Measurements from ENCODE around the gene A2M.

A2M gene

DNA sequence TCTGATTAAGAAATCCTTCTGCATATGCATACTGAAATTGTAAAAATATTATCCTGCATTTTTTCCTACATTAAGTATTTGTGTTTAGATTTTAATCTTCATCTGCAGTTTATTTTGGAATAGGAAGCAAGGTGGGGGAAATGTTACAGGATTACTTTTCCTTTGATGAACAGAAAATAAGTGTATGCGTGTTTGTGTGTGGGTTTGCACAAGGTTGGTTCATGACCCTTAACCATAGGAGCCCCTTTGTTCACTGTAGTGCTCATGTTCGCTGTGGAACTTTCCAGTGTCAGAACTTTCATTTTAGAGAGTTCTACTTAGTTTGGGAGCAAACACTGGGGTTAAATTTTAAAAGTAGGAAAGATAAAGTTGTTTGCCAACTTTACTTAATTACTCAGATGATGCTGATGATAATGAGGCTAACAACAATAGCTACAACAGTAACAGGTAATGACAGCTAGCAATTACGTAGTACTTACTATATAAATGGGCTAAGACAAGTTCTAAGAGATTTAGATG, 6.4 kb upstream of the A2M start:
- no peak for DNase-seq

DNA sequence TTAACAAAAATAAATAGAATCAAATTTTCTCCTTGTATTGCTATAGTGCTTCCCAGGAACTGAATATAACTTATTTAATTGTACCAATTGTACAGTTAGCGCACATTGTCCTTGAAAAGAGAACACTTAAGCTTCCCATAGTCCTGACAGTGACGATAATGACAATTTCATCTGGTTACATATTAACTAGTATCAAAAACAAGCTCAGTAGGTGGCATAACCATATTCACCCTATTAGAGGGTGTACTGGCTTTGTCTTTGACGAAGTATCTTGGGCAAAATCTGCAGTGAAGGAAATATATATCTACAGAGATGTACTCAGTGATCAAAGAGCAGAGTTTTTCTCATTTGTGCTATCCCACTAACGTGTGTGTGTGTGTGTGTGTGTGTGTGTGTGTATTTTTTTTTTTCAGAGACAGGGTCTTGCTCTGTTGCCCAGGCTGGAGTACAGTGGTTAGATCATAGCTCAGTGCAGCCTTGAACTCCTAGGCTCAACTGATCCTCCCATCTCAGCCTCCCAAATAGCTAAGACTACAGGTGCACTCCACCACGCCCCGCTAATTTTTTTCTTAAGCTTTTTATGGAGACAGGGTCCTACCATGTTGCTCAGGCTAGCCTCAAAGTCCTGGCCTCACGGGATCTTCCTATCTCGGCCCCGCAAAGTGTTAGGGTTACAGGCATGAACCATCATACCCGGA, 4.9 kb upstream of the A2M start:
- no peak for DNase-seq

DNA sequence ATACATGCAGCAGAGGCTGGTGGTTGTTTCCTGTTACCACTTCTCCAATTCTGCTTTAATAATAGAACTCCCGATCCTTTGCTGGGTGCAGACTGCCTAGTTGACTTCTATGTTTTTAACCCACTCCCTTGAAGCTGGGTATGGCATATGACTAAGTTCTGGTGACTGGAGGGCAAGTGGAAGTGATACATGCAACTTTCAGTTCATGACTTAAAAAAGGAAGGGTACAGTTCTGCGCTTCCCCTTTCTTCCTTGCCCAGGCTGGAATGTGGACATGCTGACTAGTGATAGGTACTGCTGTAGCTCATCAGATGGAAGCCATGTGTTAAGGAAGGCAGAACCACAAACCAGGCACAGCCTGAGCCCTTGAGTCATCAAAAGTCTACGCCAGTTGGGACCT, 2.4 kb upstream of the A2M start:
- DNase-seq, result peak in 13 of 58 donors; percentile 2 to 59 (median 32)

DNA sequence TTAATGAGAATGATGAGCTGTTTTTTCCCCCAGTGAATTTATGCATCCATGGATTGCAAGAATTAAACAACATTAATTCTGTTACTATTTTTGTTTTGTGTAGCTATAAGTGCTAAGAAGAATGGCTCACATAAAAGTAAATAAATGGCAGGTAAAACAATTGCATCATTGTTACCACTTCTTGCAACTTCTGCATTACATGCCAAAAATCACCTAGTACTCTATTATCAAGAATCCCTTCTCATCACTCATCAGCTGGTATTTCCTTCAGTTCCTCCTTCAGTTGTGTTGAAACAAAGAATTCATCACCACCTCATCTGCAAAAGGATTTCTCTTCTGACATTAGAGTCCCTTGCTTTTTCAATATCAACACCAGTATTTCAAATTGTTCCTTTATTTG, 773 bp downstream of the A2M start:
- DNase-seq, result no peak

DNA sequence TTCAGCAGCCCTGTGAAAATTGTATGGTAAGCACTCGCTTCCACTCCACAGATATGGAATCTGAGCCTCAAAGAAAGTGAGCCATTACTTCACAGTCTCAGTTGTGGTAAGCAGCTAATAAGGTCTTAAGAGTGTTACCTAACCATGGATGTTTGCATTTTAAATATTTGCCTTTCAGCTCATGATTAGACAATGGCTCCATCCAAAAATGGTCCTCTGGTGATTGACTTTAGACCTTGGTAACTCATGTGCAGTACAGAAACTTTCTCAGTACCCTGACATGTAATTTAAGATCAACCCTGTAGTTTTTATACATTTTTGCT, 1.8 kb downstream of the A2M start:
- DNase-seq, result no peak

DNA sequence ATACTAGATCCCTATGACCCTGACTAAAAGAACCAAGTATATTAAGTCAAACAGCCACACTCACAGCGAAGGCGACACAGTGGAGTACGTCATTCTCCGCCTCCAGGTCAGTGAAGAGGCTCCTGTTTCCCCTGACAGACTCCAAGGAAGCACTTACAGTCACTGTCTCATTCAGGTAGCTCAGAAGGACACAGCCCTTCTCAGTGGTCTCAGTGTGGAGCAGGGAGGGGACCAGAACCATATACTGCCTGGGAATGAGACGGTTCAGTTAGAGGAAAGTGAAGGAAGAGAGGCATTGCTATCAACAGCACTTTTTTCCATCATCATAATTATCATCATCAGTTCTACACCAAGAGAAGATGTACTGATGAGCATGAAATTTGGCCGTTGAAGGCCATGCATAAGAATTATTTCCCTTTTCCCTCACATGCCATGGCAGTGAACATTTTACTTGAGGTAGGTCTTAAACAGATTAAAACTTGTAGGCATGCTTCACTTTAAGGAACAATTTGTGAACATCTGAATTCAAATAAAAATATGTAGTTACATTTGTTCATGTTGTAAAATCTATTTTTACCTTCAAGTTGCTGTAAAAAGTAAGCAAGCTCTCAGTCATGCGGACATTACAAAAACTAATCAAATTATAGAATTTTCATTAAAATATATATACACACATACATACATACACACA, 2.3 kb downstream of the A2M start:
- no peak for DNase-seq

DNA sequence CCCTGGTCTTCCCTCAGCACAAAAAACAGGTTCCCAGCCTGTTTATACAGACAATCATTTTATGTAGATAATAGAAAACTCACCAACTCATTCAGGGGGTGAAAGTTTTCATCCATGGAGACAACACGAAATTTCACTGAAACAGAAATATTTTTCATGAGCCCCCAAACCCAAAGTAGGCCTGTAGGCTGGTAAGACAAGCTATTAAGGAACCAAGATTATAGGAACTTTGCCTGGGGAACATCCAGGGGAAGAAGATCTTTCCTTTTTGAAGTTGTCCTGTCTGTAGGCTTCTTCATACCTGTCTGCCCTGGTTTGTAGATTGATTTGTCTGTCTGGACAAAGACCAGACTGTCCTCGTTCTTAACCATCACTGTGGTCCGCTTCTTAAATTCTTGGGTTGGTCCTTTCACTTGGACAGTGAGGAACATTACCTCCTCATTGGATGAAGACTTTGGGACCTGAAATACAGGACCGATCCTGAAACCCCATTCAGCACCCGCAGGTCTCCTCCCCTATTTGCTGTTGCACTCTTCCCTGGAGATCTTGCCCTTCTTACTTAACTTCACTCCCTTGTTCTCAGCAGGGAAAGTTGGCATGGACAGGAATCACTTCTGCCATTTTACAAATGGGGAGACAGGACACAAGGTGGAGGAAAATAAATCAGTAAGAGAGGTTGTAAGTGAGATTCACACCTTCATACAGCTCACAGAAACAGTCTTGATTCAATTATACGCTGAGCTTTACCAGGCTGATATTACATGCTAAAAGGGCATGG, 3.5 kb downstream of the A2M start:
- no peak for DNase-seq

DNA sequence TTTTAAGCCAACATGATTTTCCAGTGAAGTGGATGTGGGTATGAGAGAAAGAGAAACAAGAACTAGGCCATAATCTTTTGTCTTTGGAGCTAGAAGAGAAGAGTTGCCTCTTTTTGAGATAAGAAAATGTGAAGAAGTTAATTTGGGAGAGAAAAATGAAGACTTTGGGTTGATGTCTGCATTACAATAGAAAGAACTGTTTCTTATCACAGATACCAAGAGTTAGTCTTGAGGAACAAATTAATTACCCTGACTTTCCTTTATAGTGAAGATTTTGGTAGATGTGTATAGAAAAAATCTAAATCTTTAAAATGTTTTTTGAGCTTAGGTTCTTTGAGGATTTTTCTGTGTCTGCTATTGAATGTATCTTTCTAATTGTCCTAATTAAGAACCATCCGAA, 4.2 kb downstream of the A2M start:
- no peak for DNase-seq

DNA sequence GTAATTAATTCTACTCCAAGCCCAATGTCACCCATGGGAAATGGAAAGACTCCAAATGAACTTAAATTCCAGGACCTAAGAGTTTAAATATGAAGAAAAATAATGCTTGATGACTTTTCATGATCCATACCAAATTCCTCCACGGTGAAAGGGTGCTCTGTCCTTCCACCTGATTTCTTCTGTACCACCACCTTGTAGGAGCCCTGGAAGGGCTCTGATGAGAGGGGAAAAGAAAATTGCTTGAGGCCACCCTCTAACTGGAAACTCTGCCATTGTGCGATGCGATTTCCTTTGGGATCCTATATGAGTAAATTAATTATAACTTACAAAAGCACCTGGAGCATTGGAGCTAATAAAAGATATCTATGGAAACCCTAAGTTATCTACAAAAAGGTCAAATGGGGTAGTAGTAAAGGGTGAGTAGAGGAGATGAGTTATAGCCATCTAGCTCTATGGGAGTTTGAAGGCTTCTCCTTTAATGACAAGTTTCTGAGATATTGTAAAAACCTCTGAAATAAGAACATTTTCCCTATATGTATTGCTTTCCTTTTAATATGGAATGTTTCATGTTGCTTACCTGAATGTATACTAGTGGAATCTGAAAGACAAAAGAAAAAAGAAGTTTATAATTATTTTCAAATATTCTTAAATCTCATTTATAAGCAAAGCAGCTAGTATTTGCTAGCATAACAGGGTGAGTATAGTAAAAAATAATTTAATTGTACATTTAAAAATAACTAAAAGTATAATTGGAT, 5.8 kb downstream of the A2M start:
- DNase-seq, result no peak

DNA sequence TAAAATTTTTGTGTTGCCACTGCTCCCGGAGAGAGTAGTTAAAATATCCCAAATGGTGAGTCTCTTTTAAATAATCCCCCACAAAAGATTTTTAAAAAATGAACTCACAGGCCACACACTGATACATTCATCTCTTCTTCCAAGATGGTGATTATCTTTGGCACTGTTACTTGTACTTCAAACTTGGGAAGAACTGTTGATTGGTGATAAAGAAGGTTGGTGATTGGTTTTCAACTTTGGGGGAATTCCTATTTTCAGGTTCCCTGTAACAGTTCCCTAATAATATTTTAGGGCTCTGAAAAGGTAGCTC, 6.6 kb downstream of the A2M start:
- DNase-seq, result no peak

DNA sequence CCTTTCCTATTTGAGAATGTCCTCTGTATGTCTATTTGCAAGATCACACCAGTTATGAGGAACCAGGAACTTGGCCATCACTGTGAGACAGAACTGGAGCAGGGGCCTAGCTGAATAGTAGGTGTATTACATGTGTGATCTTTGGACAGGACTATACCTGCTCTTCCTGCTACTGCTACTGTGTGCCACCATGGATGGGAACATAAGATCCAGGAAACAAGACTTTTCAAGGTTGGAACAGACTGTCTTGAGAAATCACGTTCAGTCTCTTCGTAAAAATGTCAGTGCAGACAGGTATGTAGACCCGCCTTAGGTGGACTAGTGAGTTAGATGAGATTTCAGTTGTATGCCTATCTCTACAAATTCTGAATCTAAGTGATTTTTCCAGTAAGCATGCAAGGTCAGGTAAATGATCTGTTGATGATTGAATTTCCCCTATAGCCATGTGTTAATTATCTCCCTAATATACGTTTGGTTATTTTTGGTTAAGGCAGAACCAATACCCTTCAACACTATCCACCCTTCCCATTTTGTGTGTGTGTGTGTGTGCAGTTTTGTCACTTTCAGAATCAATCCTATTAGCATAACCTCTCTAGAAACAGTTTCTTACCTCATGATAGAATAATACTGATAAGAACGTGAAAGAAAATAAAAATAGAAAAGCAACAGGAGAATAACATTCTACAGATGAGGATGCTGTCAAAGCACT, 7.1 kb downstream of the A2M start:
- no peak for DNase-seq

DNA sequence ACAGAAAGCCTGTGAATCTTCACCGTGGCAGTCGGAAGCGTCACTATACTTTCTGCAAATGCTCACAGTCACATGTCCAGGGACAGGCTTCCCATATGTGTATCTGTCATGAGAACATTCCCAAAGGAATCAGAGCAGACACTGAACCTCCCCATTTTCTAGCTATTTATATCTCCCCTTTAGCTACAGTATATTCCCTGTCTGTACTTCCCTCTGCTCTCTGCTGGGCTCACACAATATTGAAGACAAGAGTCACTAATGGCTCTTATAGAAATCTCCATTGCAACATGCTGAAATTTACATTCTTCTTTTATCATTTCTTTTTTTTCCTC, 8.2 kb downstream of the A2M start:
- DNase-seq, result no peak

DNA sequence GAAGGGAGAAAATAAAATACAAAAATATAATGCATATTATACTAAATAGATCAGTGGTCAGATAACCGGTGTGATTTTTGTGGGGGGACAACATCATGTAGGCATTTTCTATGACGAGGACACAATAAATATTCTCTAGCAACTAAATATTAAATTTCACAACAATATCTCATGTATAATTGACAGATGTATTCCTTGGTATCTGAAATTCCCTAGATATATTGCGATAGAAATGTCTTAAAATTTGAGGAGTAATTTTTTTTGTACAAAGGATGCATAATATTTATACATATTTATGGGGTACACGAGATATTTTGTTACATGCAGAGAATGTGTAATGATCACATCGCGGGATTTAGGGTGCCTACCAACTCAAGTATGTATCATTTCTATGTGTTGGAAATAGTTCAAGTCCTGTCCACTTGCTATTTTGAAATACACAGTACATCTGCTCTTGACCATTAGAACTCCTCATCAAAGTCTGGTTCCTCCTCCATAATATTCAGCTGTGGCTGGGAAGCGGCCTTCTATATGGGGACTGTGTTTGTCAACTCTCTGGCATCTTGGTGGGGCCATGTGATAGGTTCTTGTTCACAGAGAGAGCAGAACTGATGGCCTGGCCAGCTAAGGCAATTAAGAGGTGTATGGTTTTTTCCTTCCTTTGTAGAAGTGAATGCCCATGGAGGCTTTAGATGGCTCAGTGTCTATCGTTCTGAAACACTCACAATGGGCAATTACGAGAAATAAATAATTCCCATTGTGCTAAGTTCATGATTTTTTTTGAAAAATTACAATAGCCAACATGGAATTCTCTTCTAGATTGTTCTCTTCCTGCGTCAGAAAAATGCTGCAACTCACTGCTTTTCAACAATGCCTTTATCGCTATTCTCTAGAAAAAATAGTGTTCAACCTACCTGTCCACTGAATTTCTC, 8.8 kb downstream of the A2M start:
- DNase-seq, result no peak

DNA sequence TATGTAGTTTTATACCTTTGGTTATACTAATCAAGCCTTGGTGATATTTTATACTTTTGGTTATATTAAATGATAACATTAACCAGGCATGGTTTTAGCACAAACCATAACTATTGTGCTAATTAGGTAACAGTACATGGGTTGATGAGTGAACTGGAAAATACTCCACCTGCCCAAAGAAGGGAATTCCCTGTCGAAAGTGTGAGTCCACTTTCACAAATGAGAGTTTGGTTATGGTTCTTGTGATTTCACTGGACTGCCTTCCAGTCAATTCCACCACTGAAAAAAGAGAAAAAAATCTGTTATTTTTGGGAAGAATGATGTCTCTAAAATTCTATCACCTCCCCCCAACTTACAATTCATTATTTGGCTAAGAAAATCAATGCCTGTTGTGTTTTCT, 9.7 kb downstream of the A2M start:
- no peak for DNase-seq

DNA sequence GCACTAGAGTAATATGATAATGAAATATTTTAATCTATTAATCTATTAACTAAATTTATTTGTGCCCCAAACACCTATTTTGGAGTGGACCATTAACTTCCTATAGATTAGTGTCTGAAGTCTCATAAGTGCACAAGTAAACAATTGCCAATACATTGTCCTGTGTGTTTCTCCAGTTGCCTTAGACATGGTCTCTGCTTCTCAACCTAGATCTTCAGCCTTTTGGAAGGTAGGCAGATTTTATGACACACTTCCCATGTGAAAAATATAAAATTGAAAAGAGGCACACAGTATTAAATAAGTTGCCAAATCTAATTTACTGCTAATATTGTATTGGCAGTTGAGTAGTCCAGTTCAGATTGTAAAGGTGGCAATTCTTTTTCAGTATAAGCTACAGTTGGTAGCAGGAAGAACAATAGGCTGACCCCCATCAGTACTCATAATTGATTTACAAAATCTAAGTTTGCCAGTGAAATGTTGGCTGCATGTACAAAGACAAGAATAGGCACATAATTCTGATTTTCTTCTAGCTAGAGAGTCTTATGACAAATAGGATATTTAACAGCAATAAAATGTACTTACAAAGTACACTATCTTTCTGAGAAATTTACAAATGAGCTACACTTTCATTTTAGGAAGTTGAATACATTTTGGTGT, 10.8 kb downstream of the A2M start:
- DNase-seq, result no peak

DNA sequence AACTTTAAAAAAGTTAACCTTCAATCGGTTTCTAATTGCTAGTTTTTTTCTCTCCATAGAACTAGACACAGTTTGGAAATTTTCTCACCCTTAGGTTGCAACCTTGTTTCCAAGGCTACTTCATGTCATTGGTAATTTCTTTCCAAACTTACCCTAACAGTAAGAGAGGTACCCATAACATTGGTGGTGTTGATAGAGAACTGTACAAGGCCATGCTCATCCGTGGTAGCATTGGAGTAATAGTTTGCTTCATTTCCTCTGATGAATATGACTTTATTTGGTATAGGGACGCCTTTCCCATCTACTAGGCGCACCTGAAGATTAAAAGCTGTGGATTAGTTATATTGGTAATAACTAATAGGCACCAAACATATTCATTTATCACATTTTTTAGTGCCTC, 11.6 kb downstream of the A2M start:
- DNase-seq, result no peak

DNA sequence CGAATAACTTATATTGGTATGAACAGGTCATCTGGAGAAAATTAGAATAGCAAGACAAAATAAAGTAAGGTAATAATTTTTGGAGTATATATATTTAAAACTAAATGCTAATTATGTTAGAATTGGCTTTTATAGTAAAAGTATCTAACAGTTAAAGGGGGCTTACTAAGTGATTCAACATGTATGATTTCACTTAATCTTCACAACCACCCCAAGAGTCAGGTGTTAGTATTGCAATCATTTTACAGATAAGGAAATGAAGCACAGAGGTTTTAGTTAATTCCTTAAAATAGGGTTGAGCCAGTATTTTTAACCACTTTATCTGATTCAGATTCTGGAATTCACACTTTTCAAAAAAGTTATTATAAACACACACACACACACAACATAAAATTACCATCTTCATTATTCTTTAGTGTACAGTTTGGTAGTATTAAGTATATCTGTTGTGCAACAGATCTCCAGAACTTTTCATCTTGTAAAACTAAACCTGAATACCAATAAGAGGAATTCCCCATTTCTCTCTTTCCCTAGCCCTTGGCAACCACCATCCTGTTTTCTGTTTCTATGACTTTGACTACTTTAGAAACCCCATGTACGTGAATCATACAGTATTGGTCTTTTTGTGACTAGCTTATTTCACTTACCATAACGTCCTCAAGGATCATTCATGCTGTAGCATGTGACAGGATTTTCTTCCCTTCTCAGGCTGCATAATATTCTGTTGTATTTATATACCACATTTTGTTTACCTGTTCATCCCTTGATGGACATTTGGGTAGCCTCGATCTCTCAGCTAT, 12.5 kb downstream of the A2M start:
- no peak for DNase-seq

DNA sequence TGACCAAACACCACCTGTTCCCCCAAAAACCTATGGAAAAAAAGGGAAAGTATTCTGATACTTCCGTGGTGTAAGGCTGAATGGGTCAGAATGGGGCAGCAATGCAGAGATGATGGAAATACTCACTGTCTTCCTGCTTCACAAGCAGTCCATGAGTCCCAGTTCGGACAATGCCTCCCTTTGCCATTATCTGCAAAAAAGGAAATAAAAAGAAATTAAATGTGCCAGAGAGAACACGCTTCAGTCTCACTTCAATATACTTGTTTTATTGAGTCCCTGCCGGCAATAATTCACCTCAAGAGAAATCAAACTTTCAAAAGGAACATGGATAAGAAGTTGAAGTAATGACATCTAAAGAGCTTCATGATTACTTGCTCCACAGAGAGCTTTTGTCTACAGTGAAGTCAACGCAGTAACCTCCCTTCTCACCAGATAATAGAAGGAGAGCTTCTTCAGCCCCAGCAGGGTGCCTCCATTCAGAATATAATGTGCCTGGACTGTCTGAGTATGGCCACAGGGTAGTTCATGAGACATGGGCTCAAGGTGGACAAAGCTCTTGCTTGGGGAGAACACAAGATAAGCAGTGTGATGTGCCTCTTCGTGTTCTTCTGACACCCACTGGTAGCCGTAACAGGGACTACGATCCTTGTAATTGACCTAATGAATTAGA, 14.6 kb downstream of the A2M start:
- no peak for DNase-seq
